Ishikawa (cell line): ENCODE data around the gene ERBB2.

Experiments
- CEBPB ChIP-seq: IDR thresholded peaks from 2 replicates; pipeline ENCODE4 v1.6.1; 2012
- CREB1 ChIP-seq: IDR thresholded peaks from 2 replicates; pipeline ENCODE4 v1.6.1; 2012; ENCODE audit warnings: low read depth
- EGR1 ChIP-seq: IDR thresholded peaks from 2 replicates; pipeline ENCODE4 v1.6.1; 2012
- EP300 ChIP-seq: IDR thresholded peaks from 2 replicates; pipeline ENCODE4 v1.6.1; 2012; ENCODE audit warnings: borderline replicate concordance
- FOXM1 ChIP-seq: IDR thresholded peaks from 2 replicates; pipeline ENCODE4 v1.6.1; 2012; ENCODE audit warnings: low read depth, borderline replicate concordance
- MAX ChIP-seq: IDR thresholded peaks from 2 replicates; pipeline ENCODE4 v1.6.1; 2012
- NFIC ChIP-seq: IDR thresholded peaks from 2 replicates; pipeline ENCODE4 v1.6.1; 2012
- RAD21 ChIP-seq: IDR thresholded peaks from 2 replicates; pipeline ENCODE4 v1.6.1; 2012; ENCODE audit warnings: low read depth
- REST ChIP-seq: IDR thresholded peaks from 2 replicates; pipeline ENCODE4 v1.6.1; 2012; ENCODE audit warnings: low read depth, mild to moderate bottlenecking
- TAF1 ChIP-seq: IDR thresholded peaks from 2 replicates; pipeline ENCODE4 v1.6.1; 2012; ENCODE audit warnings: low read depth, mild to moderate bottlenecking
- TCF12 ChIP-seq: IDR thresholded peaks from 2 replicates; pipeline ENCODE4 v1.6.1; 2012; ENCODE audit warnings: low read depth
- TEAD4 ChIP-seq: IDR thresholded peaks from 2 replicates; pipeline ENCODE4 v1.6.1; 2012
- USF1 ChIP-seq: IDR thresholded peaks from 2 replicates; pipeline ENCODE4 v1.6.1; 2012
- YY1 ChIP-seq: IDR thresholded peaks from 2 replicates; pipeline ENCODE4 v1.6.1; 2012; ENCODE audit warnings: low read depth
- ZBTB7A ChIP-seq: IDR thresholded peaks from 2 replicates; pipeline ENCODE4 v1.6.1; 2012; ENCODE audit warnings: low read depth

Gene ERBB2

GRCh38 chr17:39737760-39738567 is 38.1 kb downstream of the ERBB2 start, which contains the start of gene GRB7:
TSS of gene GRB7 (plus strand) at chr17:39737938. CDS start at chr17:39742302, 4,364 bp downstream.
- no peak for TF ChIP-seq REST
- 0 out of 2 replicates have a peak, but pooled peaks have one; percentile 35 for TF ChIP-seq EP300
- 0 out of 2 replicates have a peak, but pooled peaks have one; percentile 47 for TF ChIP-seq CREB1
- no peak for TF ChIP-seq EGR1
- TF ChIP-seq TAF1 = no peak; the same call in 1 of the 2 replicates
- TF ChIP-seq FOXM1 = no peak
- no peak for TF ChIP-seq RAD21
- TF ChIP-seq TEAD4 = no peak
- TF ChIP-seq ZBTB7A = peak; percentile 74; the same call in 1 of the 2 replicates
- TF ChIP-seq NFIC = peak; percentile 82
- TF ChIP-seq TCF12 = peak; percentile 89
- 0 out of 2 replicates have a peak, but pooled peaks have one; percentile 8 for TF ChIP-seq USF1
- no peak for TF ChIP-seq CEBPB
- no peak for TF ChIP-seq YY1
- no peak; the same call in 1 of the 2 replicates for TF ChIP-seq MAX

- no peak for TF ChIP-seq RAD21
- no peak for TF ChIP-seq FOXM1
- TF ChIP-seq NFIC = no peak
Measured at GRCh38 chr17:39738568-39738901, 38.7 kb downstream of the ERBB2 start.

- no peak for TF ChIP-seq RAD21
- no peak for TF ChIP-seq REST
- peak; percentile 77 for TF ChIP-seq MAX
- peak; percentile 60 for TF ChIP-seq NFIC
- no peak for TF ChIP-seq CEBPB
- 0 out of 2 replicates have a peak, but pooled peaks have one; percentile 33 for TF ChIP-seq USF1
- peak; percentile 28; the same call in 1 of the 2 replicates for TF ChIP-seq EP300
- peak; percentile 43 for TF ChIP-seq TCF12
- no peak for TF ChIP-seq YY1
- TF ChIP-seq CREB1 = no peak
- no peak for TF ChIP-seq EGR1
- no peak for TF ChIP-seq FOXM1
- no peak; the same call in 1 of the 2 replicates for TF ChIP-seq ZBTB7A
- TF ChIP-seq TEAD4 = 0 out of 2 replicates have a peak, but pooled peaks have one; percentile 13
- TF ChIP-seq TAF1 = no peak
Measured at GRCh38 chr17:39738983-39739884, 39.4 kb downstream of the ERBB2 start.

- TF ChIP-seq TCF12 (0 out of 2 replicates have a peak, but pooled peaks have one; percentile 2), MAX (no peak), TEAD4 (no peak), EP300 (no peak), CREB1 (no peak), ZBTB7A (0 out of 2 replicates have a peak, but pooled peaks have one; percentile 26)
Measured at GRCh38 chr17:39739885-39740356, 40.1 kb downstream of the ERBB2 start.
